GM10248 (cell line): ENCODE results near the gene ZNF486.
"Not testable (repeated sequence)": the region's sequence is repeated elsewhere in the genome, so short reads cannot be mapped to it uniquely, and the experiment has no call there.

Experiments used
- CTCF ChIA-PET: fragments of 300-600 bp; sonication (Branson Sonifier 250); formaldehyde crosslinking; extraction: SDS; loops from one replicate; lab custom pipeline; 2021; ENCODE audit warnings: antibody characterized with exemption; lab: Yijun Ruan, JAX
- POLR2A ChIA-PET: fragments of 350-650 bp; sonication (Branson Sonifier 250); formaldehyde crosslinking; extraction: SDS; loops from one replicate; lab custom pipeline; 2020; ENCODE audit warnings: antibody characterized with exemption; lab: Yijun Ruan, JAX
- DNase-seq: peaks from one replicate; pipeline ENCODE4 v3.0.0; 2012; ENCODE audit errors: extremely low spot score
- TF ChIP-seq, protein P1 (sequence below): IDR thresholded peaks from 2 replicates; pipeline ENCODE4 v1.5.1; 2012; ENCODE audit warnings: mild to moderate bottlenecking, low read depth; ENCODE audit errors: extremely low read depth, missing control alignments, control extremely low read depth

ZNF486 gene

DNA sequence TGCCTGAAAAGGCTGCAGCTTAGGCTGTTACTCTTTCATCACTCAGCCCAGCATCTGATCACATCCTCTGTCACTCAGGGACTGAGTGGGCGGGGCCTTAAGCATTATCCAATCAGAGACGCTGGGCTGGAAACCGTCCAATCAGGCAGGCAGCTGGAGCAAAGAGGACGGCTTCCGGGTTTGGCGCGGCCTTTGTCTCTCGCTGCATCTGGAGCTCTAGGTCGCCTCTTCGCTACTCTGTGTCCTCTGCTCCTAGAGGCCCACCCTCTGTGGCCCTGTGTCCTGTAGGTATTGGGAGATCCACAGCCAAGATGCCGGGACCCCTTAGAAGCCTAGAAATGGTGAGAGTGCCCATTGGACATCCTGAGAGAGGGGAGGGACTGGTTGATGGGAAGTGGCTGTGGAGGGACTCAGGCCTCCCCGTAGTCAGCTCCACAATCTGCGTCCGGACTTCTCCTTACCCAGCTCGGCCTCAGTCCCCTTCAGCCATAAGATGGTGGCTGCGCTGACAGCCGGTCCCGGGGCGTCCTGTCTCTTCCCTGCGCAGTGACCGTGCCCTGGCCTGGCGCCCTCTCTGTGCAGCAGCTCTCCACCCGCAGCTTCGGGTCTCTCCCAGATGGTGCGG is at the start of gene ZNF486:
TSS of gene ZNF486 (plus strand) at position 195 of the 625 bp plus-strand sequence. CDS start at position 312, 117 bp downstream.
- ChIA-PET CTCF (interaction anchor here (1.4 kb wide), 1 partner anchor 16 kb away, joined by 4 read pairs; no protein-coding TSS in a partner anchor), POLR2A (interaction anchor here (0.6 to 0.8 kb wide), 2 partner anchors 90 to 128 kb away, joined by 3 to 6 read pairs; partner anchors contain the start of gene ZNF682)
- peak; percentile 74 for DNase-seq
- TF ChIP-seq, protein P1, sequence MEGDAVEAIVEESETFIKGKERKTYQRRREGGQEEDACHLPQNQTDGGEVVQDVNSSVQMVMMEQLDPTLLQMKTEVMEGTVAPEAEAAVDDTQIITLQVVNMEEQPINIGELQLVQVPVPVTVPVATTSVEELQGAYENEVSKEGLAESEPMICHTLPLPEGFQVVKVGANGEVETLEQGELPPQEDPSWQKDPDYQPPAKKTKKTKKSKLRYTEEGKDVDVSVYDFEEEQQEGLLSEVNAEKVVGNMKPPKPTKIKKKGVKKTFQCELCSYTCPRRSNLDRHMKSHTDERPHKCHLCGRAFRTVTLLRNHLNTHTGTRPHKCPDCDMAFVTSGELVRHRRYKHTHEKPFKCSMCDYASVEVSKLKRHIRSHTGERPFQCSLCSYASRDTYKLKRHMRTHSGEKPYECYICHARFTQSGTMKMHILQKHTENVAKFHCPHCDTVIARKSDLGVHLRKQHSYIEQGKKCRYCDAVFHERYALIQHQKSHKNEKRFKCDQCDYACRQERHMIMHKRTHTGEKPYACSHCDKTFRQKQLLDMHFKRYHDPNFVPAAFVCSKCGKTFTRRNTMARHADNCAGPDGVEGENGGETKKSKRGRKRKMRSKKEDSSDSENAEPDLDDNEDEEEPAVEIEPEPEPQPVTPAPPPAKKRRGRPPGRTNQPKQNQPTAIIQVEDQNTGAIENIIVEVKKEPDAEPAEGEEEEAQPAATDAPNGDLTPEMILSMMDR, result no peak

DNA sequence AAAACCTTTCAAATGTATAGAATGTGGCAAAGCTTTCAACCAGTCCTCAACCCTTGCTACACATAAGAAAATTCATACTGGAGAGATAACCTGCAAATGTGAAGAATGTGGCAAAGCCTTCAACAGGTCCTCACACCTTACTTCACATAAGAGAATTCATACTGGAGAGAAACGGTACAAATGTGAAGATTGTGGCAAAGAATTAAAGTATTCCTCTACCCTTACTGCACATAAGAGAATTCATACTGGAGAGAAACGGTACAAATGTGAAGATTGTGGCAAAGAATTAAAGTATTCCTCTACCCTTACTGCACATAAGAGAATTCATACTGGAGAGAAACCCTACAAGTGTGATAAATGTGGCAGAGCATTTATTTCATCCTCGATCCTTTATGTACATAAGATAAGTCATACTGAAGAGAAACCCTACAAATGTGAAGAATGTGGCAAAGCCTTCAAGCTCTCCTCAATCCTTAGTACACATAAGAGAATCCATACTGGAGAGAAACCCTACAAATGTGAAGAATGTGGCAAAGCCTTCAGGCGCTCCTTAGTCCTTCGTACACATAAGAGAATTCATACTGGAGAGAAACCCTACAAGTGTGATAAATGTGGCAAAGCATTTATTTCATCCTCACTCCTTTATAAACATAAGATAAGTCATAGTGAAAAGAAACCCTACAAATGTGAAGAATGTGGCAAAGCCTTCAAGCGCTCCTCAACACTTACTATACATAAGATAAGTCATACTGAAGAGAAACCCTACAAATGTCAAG is 48.8 kb upstream of the ZNF486 start:
- POLR2A ChIA-PET, DNase-seq, CTCF ChIA-PET: not testable (repeated sequence)

DNA sequence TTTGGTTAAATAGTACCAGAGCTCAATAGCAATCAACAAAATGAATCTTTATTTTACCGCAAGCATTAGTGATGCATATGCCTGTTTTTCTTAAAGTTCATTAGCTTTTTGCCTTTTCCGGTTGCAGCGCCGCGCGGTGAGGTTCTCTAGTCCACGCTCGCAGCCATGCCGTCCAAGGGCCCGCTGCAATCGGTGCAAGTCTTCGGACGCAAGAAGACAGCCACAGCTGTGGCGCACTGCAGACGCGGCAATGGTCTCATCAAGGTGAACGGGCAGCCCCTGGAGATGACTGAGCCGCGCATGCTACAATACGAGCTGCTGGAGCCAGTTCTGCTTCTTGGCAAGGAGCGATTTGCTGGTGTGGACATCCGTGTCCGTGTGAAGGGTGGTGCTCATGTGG is 42.1 kb upstream of the ZNF486 start:
- ChIA-PET CTCF (interaction anchor here (1.4 to 1.5 kb wide), 2 partner anchors 10 to 16 kb away, joined by 4 read pairs; no protein-coding TSS in a partner anchor), POLR2A (no interaction called here)
- TF ChIP-seq, protein P1, result no peak
- no peak for DNase-seq

DNA sequence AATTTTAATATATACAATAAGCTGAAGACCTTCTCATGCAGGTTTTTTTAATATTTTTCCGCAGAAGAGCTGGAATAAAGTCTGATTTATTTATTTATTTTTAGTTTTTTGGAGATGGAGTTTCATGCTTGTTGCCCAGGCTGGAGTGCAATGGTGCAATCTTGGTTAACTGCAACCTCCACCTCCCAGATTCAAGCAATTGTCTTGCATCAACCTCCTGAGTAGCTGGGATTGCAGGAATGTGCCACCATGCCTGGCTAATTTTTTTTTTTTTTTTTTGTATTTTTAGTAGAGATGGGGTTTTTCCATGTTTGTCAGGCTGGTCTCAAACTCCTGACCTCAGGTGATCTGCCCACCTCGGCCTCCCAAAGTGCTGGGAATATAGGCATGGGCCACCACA is 34.1 kb upstream of the ZNF486 start:
- DNase-seq, CTCF ChIA-PET, POLR2A ChIA-PET: not testable (repeated sequence)

DNA sequence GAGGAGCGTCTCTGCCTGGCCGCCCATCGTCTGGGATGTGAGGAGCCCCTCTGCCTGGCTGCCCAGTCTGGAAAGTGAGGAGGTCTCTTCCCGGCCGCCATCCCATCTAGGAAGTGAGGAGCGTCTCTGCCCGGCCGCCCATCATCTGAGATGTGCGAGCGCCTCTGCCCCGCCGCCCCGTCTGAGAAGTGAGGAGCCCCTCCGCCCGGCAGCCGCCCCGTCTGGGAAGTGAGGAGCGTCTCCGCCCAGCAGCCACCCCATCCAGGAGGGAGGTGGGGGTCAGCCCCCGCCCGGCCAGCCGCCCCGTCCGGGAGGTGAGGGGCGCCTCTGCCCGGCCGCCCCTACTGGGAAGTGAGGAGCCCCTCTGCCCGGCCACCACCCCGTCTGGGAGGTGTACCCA is 29.3 kb upstream of the ZNF486 start:
- CTCF ChIA-PET, POLR2A ChIA-PET, DNase-seq: not testable (repeated sequence)

DNA sequence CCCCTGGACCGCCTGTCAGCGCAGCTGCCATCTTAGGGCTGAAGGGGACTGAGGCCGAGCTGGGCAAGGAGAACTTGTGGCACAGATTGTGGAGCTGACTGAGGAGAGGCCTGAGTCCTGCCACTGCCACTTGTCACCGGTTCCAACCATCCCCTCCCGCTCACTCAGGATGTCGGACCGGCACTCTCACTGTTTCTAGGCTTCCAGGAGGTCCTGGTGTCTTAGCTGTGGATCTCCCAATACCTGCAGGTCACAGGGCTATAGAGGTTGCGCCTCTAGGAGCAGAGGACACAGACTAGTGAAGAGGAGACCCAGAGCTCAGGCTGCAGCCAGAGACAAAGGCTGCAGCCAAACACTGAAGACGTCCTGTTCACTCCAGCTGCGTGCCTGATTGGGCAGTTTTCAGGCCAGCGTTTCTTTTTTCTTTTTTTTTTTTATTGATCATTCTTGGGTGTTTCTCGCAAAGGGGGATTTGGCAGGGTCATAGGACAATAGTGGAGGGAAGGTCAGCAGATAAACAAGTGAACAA is 15.3 kb upstream of the ZNF486 start:
- TF ChIP-seq, protein P1, result no peak
- POLR2A ChIA-PET, result no interaction called here
- no peak for DNase-seq
- CTCF ChIA-PET, result no interaction called here

DNA sequence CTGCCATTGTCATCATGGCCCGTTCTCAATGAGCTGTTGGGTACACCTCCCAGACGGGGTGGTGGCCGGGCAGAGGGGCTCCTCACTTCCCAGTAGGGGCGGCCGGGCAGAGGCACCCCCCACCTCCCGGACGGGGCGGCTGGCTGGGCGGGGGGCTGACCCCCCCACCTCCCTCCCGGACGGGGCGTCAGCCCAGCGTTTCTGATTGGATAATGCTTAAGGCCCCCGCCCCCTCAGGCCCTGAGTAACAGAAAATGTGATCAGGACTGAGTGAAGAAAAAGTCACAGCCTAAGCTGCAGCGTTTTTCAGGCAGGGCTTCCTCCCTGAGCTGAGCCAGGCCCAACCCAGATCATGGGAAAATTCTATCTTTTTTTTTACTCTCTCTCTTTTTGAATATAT is 14.5 kb upstream of the ZNF486 start:
- POLR2A ChIA-PET, result interaction anchor here (0.7 kb wide), 1 partner anchor 100 kb away, joined by 3 read pairs; no protein-coding TSS in a partner anchor
- DNase-seq, CTCF ChIA-PET: not testable (repeated sequence)

DNA sequence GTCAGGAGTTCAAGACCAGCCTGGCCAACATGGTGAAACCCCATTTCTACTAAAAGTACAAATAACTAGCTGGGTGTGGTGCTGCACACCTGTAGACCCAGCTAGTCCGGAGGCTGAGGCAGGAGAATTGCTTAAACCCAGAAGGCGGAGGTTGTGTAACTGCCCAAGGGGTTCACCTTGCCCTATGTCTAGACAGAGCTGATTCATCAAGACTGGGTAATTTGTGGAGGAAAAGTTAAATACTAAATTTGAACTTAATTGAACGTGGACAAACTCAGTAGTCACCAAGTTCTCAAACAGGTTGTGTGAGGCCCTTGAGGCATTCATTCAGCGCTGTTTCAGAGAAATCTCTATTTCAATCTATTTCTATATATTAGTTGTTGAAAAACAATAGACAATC is 13.7 kb upstream of the ZNF486 start:
- DNase-seq, result no peak
- ChIA-PET CTCF (no interaction called here), POLR2A (interaction anchor here (0.7 kb wide), 1 partner anchor 101 kb away, joined by 3 read pairs; no protein-coding TSS in a partner anchor)
- TF ChIP-seq, protein P1, result no peak
